RKO (cell line): Measurements from ENCODE around the gene AREG.

Source experiments
- DNase-seq: peaks from one replicate; pipeline ENCODE4 v3.0.0-alpha.2; 2016; ENCODE audit warnings: low spot score

The AREG gene

GRCh38 chr4:74433043-74433442 is 11.9 kb upstream of the AREG start:
- DNase-seq: no peak

GRCh38 chr4:74433541-74434172 is 11.3 kb upstream of the AREG start:
- no peak for DNase-seq

DNA sequence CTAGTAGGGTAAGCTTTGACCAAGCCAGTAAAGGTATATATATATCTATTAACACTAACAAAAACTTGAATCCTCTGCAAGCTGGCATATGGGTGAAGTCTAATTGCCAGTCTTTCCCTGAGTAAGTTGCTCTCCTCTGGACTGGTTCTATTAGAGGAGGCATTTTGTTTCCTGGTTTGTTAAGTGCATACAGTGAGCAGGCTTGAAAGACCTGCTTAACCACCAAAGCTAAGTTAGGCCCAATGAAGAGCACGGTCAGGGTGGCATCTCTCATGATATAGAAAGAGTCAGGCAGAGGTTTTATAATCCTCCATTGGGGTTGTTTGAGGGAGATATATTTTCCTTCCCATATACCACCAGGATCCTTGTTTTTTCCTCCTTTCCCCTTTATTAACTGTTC is 9.6 kb upstream of the AREG start:
- no peak for DNase-seq

- no peak for DNase-seq
Observed at GRCh38 chr4:74437866-74438265, 7.1 kb upstream of the AREG start.

- no peak for DNase-seq
Observed at GRCh38 chr4:74438661-74439060, 6.3 kb upstream of the AREG start.

DNA sequence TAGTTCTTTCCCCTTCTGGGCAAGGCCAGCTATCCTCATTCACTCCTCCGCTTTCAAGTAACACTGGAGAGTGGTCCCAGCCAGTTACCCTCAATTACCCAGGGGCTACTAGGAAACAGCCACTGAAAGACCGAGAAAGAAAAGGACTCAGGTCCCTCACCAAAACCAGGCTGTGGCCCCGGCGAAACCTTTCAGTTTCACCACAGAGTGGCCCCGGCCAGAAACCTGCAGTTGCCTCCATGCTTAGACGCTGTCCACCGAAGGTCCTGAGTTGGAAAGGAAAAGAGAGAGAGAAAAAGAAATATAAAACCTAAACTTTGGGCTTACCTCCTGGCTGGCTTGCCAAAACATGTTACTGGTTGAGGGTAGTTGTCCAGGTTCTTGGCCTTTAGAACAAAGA is 5.0 kb upstream of the AREG start:
- no peak for DNase-seq

GRCh38 chr4:74440356-74440755 is 4.6 kb upstream of the AREG start:
- DNase-seq: no peak

- no peak for DNase-seq
Observed at GRCh38 chr4:74441744-74442143, 3.2 kb upstream of the AREG start.

DNA sequence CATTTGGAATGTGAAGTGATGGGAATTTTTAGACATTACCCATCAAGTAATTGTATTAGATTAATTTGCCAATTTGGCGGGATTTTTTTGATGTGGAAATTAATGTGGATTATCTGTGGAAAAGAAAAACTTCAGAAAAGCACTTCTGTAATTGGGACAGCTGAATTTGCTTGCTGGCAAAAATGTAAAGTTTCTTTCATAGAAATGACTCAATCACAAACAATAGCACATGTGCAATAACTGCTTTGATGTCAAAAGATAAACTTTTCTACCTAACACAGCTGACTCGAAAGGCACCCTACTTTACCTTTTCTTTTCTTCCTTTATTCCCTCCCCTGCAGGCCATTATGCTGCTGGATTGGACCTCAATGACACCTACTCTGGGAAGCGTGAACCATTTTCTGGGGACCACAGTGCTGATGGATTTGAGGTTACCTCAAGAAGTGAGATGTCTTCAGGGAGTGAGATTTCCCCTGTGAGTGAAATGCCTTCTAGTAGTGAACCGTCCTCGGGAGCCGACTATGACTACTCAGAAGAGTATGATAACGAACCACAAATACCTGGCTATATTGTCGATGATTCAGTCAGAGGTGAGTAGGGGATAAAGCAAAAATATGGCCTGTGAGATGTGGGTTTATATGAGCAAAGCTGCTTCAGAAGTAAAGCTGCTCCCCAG is 1.4 kb downstream of the AREG start:
- no peak for DNase-seq

- DNase-seq: no peak
Observed at GRCh38 chr4:74446896-74447295, 2.0 kb downstream of the AREG start.

DNA sequence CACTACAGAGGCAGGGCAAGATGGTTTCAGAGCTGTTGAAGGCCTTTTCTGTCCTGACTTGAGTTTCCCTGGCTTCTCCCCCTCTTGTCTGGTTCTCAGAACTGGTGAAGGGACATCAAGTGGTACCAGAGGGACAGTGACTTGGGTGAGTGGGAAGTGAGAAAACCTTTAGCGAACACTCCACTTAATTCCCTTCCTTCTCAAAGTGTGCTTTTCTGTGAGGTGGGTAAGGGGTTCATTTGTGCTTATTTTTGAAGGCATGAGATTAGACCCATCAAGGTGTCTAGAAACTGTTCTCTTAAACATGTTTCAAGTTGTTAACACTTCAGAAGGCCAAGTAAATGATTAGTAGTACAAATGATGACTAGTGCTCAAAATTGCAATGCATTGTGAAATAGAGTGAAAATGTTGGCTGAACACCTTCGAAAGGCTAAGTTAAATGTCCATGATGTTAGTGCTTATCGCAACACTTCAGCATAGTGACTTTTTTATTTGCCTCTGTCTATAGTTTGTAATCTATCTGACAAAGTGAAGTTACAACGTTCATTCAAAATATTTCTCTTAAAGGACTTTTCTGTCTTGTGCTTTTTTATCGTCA is 2.8 kb downstream of the AREG start:
- no peak for DNase-seq

DNA sequence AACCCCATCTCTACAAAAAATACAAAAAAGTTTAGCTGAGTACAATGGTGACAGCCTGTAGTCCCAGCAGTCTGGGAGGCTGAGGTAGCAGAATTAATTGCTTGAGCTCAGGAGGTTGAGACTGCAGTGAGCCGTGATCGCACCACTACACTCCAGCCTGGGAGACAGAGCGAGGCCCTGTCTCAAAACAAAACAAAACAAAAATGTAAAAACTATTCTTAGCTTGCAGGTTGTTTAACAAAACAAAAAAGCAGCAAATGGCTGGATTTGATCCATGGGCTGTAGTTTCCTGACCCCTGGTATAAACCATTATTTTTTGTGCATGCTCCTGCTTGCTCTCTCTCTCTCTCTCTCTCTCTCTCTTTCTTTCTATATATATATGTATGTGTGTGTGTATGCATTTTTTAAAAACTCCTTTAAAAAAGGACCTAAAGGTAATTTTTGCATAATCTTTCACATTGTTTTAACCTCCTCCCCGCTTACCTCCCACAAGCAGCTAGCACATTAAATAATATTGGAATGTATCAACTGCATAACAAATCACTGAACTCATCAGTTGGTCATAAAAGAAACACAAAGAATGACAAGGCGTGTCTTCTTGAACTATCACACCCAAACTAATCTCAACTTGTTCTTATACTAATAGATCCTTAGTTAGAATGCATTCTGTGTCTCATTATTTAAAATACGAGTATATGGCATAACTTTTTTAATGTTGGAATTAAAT is 4.8 kb downstream of the AREG start:
- DNase-seq: no peak

GRCh38 chr4:74450298-74450683 is 5.4 kb downstream of the AREG start:
- DNase-seq: no peak

GRCh38 chr4:74451214-74451661 is 6.3 kb downstream of the AREG start:
- peak; percentile 74 for DNase-seq

- DNase-seq: no peak
Observed at GRCh38 chr4:74453037-74453635, 8.2 kb downstream of the AREG start.

GRCh38 chr4:74453829-74454742 is 9.2 kb downstream of the AREG start:
- DNase-seq: no peak

- no peak for DNase-seq
Observed at GRCh38 chr4:74455361-74456055, 10.6 kb downstream of the AREG start.

DNA sequence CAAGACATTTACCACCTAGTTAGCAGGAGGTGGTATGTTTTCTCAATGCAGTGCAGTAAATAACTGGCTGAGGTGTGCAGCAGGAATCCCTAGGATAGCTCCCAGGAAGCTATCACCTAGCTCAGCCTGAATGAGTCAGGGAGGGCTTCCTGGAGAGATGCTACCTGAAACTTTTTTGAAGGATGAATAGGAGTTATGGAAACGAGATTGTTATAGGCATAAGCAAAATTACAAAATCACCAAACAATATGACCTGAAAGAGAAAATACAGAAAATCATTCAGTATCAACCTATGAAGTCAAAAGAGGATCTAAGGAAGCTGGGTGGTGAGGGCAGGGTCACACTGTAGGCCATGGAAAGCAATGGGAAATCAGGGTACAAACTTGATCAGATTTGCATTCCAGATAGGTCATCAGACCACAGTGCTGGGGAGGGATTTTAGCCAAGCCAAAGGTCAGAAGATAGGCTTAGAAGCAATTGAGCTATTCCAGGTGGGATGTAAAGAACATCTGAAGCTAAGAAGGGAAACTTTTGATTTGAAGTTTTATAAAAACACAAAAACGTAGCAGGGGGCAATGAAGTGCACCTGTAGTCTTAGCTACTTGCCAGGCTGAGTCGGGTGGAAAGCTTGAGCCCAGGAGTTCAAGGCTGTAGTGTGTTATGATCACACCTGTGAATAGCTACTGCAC is 11.3 kb downstream of the AREG start:
- DNase-seq: no peak

DNA sequence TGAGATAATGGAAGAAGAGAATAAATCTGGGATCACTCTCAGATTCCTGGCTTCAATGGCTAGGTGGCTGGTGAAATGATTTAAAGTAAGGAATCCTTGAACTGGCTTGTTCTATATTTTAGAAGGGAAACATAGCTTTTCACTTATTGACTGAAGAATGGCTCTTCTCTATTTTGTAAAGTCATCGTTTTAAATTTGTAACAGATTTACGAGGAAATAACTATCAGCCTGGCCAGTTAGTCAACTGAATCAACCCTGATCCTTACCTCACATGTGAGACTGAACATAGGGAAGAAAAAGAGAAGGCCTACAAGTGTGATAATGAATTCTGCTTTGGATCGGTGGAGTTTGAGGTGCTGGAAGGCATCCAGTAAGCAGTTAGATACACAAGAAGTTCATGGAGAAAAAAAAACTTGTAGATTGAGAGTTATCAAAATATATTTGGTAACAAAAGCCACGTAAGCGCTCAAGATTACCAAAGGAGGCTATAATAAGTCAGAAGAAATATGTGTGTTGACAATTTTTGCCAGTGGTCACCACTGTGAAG is 12.0 kb downstream of the AREG start:
- DNase-seq: no peak

DNA sequence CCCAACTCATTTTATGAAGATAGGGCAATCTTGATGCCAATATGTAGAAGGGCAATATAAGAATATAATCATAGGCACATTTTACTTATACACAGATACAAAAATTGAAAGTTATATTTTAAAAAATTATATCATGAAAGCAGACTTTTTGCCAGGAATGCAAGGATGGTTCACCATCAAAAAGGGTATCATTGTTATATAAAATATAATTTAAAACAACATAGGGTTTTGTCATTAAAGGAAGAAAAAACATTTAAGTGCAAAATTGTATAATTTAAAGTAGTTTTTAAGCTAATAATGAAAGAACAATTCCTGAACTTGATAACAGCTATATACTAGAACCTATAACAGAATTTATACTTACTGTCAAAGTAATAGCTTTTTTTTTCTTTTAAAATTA is 15.9 kb downstream of the AREG start:
- no peak for DNase-seq
